Activated gamma-delta T cell treated with Interleukin-2 at 50 U/mL for 16 hours (primary cell): Measurements from ENCODE around the gene SWSAP1.
A peak's percentile ranks its signal among the peaks of the same experiment; 100 is the strongest.

Experiments used
- DNase-seq: peaks from one replicate; pipeline ENCODE4 v3.0.0-alpha.2; 2020

SWSAP1 gene

GRCh38 chr19:11416346-11417052 lies 42.0 kb downstream of the SWSAP1 start:
- DNase-seq: no peak

GRCh38 chr19:11418094-11418548 lies 43.7 kb downstream of the SWSAP1 start:
- DNase-seq: no peak

- no peak for DNase-seq
Observed at GRCh38 chr19:11418549-11419506, 44.4 kb downstream of the SWSAP1 start, which contains the start of gene RGL3. RGL3 (minus strand) TSS chr19:11419314; CDS start chr19:11419278, 36 bp downstream.

GRCh38 chr19:11420429-11421370 lies 46.2 kb downstream of the SWSAP1 start:
- DNase-seq: no peak

- DNase-seq: peak; percentile 32
Observed at GRCh38 chr19:11421371-11422098, 47.1 kb downstream of the SWSAP1 start.

- DNase-seq: peak; percentile 51
Observed at GRCh38 chr19:11422163-11423065, 47.9 kb downstream of the SWSAP1 start.

- no peak for DNase-seq
Observed at GRCh38 chr19:11423164-11423790, 48.8 kb downstream of the SWSAP1 start.

GRCh38 chr19:11423791-11424181 lies 49.3 kb downstream of the SWSAP1 start:
- no peak for DNase-seq
